GM23338 (cell line): ENCODE measurements around the gene RAB4A. TPM values are rescaled to one million over a fixed set of nuclear protein-coding genes. Genes with fewer than 3 reads are reported as not detected.

Source experiments
- ATAC-seq: fragments of 200-7000 bp; cut with Tn5 transposase; 3 replicates; pipeline ENCODE4 v1.9.1; 2020
- DNase-seq: peaks from one replicate; pipeline ENCODE4 v3.0.0-alpha.2; 2015; ENCODE audit warnings: low spot score
- H2AFZ ChIP-seq: fragments of 200-600 bp; sonication (generic); 2 replicates; pipeline ENCODE4 v1.8.0; 2016; ENCODE audit warnings: antibody characterized with exemption, mild to moderate bottlenecking, moderate library complexity
- H3F3A ChIP-seq: fragments of 200-600 bp; sonication (generic); replicated peaks from 2 replicates; pipeline ENCODE4 v1.8.0; 2017; ENCODE audit warnings: antibody characterized with exemption, mixed run types, low read depth
- H3K27ac ChIP-seq: fragments of 200-600 bp; sonication (generic); 2 replicates; pipeline ENCODE4 v1.6.1; 2016; ENCODE audit warnings: low read depth
- H3K27me3 ChIP-seq: fragments of 200-600 bp; sonication (generic); 2 replicates; pipeline ENCODE4 v1.8.0; 2016; ENCODE audit warnings: mild to moderate bottlenecking, mixed run types, moderate library complexity; ENCODE audit not compliant: insufficient read depth
- H3K36me3 ChIP-seq: fragments of 200-600 bp; sonication (generic); 2 replicates; pipeline ENCODE4 v1.8.0; 2016; ENCODE audit warnings: mild to moderate bottlenecking; ENCODE audit not compliant: insufficient read depth
- H3K4me1 ChIP-seq: fragments of 200-600 bp; sonication (generic); 2 replicates; pipeline ENCODE4 v1.8.0; 2016; ENCODE audit warnings: mild to moderate bottlenecking, moderate library complexity; ENCODE audit not compliant: insufficient read depth
- H3K4me2 ChIP-seq: fragments of 200-600 bp; sonication (generic); 2 replicates; pipeline ENCODE4 v1.7.1; 2017; ENCODE audit warnings: mixed run types
- H3K4me3 ChIP-seq: fragments of 200-600 bp; sonication (generic); 2 replicates; pipeline ENCODE4 v1.6.1; 2016; ENCODE audit warnings: mixed run types
- H3K79me2 ChIP-seq: fragments of 200-600 bp; sonication (generic); replicated peaks from 2 replicates; pipeline ENCODE4 v1.8.0; 2017; ENCODE audit warnings: mild to moderate bottlenecking; ENCODE audit not compliant: insufficient read depth
- H3K9me2 ChIP-seq: fragments of 200-600 bp; sonication (generic); 2 replicates; pipeline ENCODE4 v1.8.0; 2017; ENCODE audit not compliant: insufficient read depth
- H4K20me1 ChIP-seq: fragments of 200-600 bp; sonication (generic); replicated peaks from 2 replicates; pipeline ENCODE4 v1.8.0; 2017; ENCODE audit warnings: mild to moderate bottlenecking; ENCODE audit not compliant: insufficient read depth
- H3K27ac Mint-ChIP-seq: 2 replicates; pipeline ENCODE4 v1.8.0; 2020; ENCODE audit warnings: inconsistent platforms, mild to moderate bottlenecking, moderate library complexity, mixed read lengths
- H3K27me3 Mint-ChIP-seq: 3 replicates; pipeline ENCODE4 v1.8.0; 2022; ENCODE audit warnings: low read depth, mild to moderate bottlenecking, moderate library complexity, mixed read lengths, inconsistent platforms; ENCODE audit not compliant: insufficient read depth, poor library complexity
- H3K36me3 Mint-ChIP-seq: 3 replicates; pipeline ENCODE4 v1.8.0; 2021; ENCODE audit warnings: low read depth, mild to moderate bottlenecking, inconsistent platforms, moderate library complexity, mixed read lengths
- H3K4me1 Mint-ChIP-seq: 3 replicates; pipeline ENCODE4 v1.8.0; 2020; ENCODE audit warnings: mild to moderate bottlenecking, inconsistent platforms, mixed read lengths
- H3K4me3 Mint-ChIP-seq: 3 replicates; pipeline ENCODE4 v1.8.0; 2021; ENCODE audit warnings: moderate library complexity, mild to moderate bottlenecking, inconsistent platforms, mixed read lengths
- H3K9me3 Mint-ChIP-seq: 3 replicates; pipeline ENCODE4 v1.8.0; 2020; ENCODE audit warnings: moderate library complexity, mild to moderate bottlenecking, inconsistent platforms, mixed read lengths
- ETS1 ChIP-seq: IDR thresholded peaks from 2 replicates; pipeline ENCODE4 v1.6.1; 2016; ENCODE audit warnings: antibody characterized with exemption
- EZH2 ChIP-seq: fragments of 200-600 bp; sonication (generic); IDR thresholded peaks from one replicate; pipeline ENCODE4 v1.8.0; 2017; ENCODE audit warnings: antibody characterized with exemption, mild to moderate bottlenecking, low read depth; ENCODE audit not compliant: unreplicated experiment
- EZH2phosphoT487 ChIP-seq: fragments of 200-600 bp; sonication (generic); IDR thresholded peaks from one replicate; pipeline ENCODE4 v1.8.1; 2018; ENCODE audit warnings: antibody characterized with exemption; ENCODE audit not compliant: unreplicated experiment
- JUNB ChIP-seq: IDR thresholded peaks from one replicate; pipeline ENCODE4 v1.6.1; 2016; ENCODE audit warnings: antibody characterized with exemption; ENCODE audit not compliant: unreplicated experiment
- REST ChIP-seq: IDR thresholded peaks from one replicate; pipeline ENCODE4 v1.6.1; 2018; ENCODE audit warnings: antibody characterized with exemption; ENCODE audit not compliant: unreplicated experiment
- STAT1 ChIP-seq: IDR thresholded peaks from one replicate; pipeline ENCODE4 v1.6.1; 2016; ENCODE audit warnings: antibody characterized with exemption; ENCODE audit not compliant: unreplicated experiment
- ZNF114 ChIP-seq: fragments of 250-450 bp; sonication (Bioruptor Pico); IDR thresholded peaks from 2 replicates; pipeline ENCODE4 v1.5.0; 2020; ENCODE audit warnings: mild to moderate bottlenecking, moderate library complexity
- ZNF331 ChIP-seq: fragments of 250-450 bp; sonication (Bioruptor Pico); IDR thresholded peaks from 2 replicates; pipeline ENCODE4 v1.5.0; 2020; ENCODE audit warnings: low read depth, mild to moderate bottlenecking, moderate library complexity
- ZNF462 ChIP-seq: fragments of 250-450 bp; sonication (Bioruptor Pico); IDR thresholded peaks from 2 replicates; pipeline ENCODE4 v1.5.0; 2020; ENCODE audit warnings: mild to moderate bottlenecking, moderate library complexity
- polyA plus RNA-seq: library from polyadenylated mRNA; unstranded; fragments of >200 nt; fragmentation: Nextera tagmentation; extraction: Ambion mirVana; gene quantifications from 2 replicates; pipeline ENCODE4 v1.2.1, GENCODE V29; 2016
- total RNA-seq: library from RNA; depleted of rRNA; stranded (reverse); fragments of >200 nt; shearing (Covaris generic); gene quantifications from 2 replicates; pipeline ENCODE4 v1.2.3, GENCODE V29; 2014

RAB4A gene
- total and polyA plus RNA-seq, 2 experiments from 2014 or later, result 37.5 to 50.8 TPM

- TF ChIP-seq STAT1, result no peak
- no peak for TF ChIP-seq REST
- no peak for TF ChIP-seq ZNF114 (CRISPR knock-in tag)
- TF ChIP-seq EZH2, result no peak
These were observed 46.6 kb upstream of the RAB4A start (continued) for GRCh38 chr1:229224308-229224707.

- Mint-ChIP-seq H3K4me3 (no peak overlapping the region), H3K36me3 (no peaks in the 10 kb centered on the region), H3K4me1 (peaks cover 35% of the 10 kb centered on the region), H3K27ac (no peak overlapping the region), H3K9me3 (no peaks in the 10 kb centered on the region), H3K27me3 (peaks cover 3% of the 10 kb centered on the region)
- H3K4me1 ChIP-seq, result peaks cover 19% of the 10 kb centered on the region
- ATAC-seq (no peak), DNase-seq (no peak)
- peaks cover 4% of the 10 kb centered on the region; the same call in 1 of the 2 replicates for H3F3A ChIP-seq
- H3K27me3 ChIP-seq, result no peaks in the 10 kb centered on the region
- H3K9me2 ChIP-seq, result peaks cover 9% of the 10 kb centered on the region
- peak overlapping the region; percentile 53; the same call in 1 of the 2 replicates for H2AFZ ChIP-seq
- no peaks in the 10 kb centered on the region for H3K79me2 ChIP-seq
- H4K20me1 ChIP-seq, result no peaks in the 10 kb centered on the region
- no peaks in the 10 kb centered on the region for H3K36me3 ChIP-seq
- H3K4me3 ChIP-seq, result no peak overlapping the region
- H3K4me2 ChIP-seq, result no peak overlapping the region
- no peak overlapping the region for H3K27ac ChIP-seq
- no peak for TF ChIP-seq JUNB
These were observed 45.6 kb upstream of the RAB4A start for GRCh38 chr1:229225331-229225782.

- no peaks in the 10 kb centered on the region for H3K36me3 Mint-ChIP-seq
- peaks cover 50% of the 10 kb centered on the region for H3K4me1 Mint-ChIP-seq
- Histone ChIP-seq H3K36me3 (no peaks in the 10 kb centered on the region), H3K4me3 (no peak overlapping the region), H2AFZ (peak overlapping the region; percentile 11; the same call in 1 of the 2 replicates), H3F3A (peaks cover 4% of the 10 kb centered on the region; the same call in 1 of the 2 replicates), H3K4me1 (peaks cover 29% of the 10 kb centered on the region), H3K4me2 (no peak overlapping the region), H3K79me2 (no peaks in the 10 kb centered on the region), H4K20me1 (no peaks in the 10 kb centered on the region), H3K9me2 (no peaks in the 10 kb centered on the region), H3K27me3 (no peaks in the 10 kb centered on the region), H3K27ac (no peak overlapping the region)
- ATAC-seq, result no peak
- H3K9me3 Mint-ChIP-seq, result no peaks in the 10 kb centered on the region
- H3K27ac Mint-ChIP-seq, result no peak overlapping the region
- H3K4me3 Mint-ChIP-seq, result no peak overlapping the region
- peaks cover 9% of the 10 kb centered on the region for H3K27me3 Mint-ChIP-seq
- DNase-seq, result no peak
- TF ChIP-seq ZNF331 (CRISPR knock-in tag), result no peak
- no peak for TF ChIP-seq STAT1
- no peak for TF ChIP-seq ETS1
- TF ChIP-seq JUNB, result no peak
- TF ChIP-seq ZNF462 (CRISPR knock-in tag), result no peak
- no peak for TF ChIP-seq ZNF114 (CRISPR knock-in tag)
- no peak for TF ChIP-seq EZH2phosphoT487
These were observed 44.1 kb upstream of the RAB4A start for GRCh38 chr1:229226796-229227195.
